NCI-H2107 treated with DMSO at 0.1 percent for 48 hours (cell line): ENCODE measurements around the gene SPATA24.
"Not testable (repeated sequence)": the region's sequence is repeated elsewhere in the genome, so short reads cannot be mapped to it uniquely, and the experiment has no call there.

ENCODE experiments used
- DNase-seq: peaks from one replicate; lab custom pipeline; 2025; ENCODE audit not compliant: unreplicated experiment; lab: John Stamatoyannopoulos, UW

Gene SPATA24

GRCh38 chr5:139355900-139356299 lies 48.0 kb downstream of the SPATA24 start:
- not testable (repeated sequence) for DNase-seq

- DNase-seq, result no peak
Measured at GRCh38 chr5:139354186-139354585, 49.7 kb downstream of the SPATA24 start.

- DNase-seq, result not testable (repeated sequence)
Measured at GRCh38 chr5:139347863-139348262, 56.0 kb downstream of the SPATA24 start.
